NOMO-1 (cell line): ENCODE data around the gene ASTE1.
"Not testable (repeated sequence)": the region's sequence is repeated elsewhere in the genome, so short reads cannot be mapped to it uniquely, and the experiment has no call there.

ENCODE experiments used
- DNase-seq, 2 experiments: peaks; one replicate each; lab custom pipeline; 2025; ENCODE audit not compliant: unreplicated experiment in 2 of 2; lab: John Stamatoyannopoulos, UW

Gene ASTE1

GRCh38 chr3:131026321-131027151 lies at the start of gene ASTE1, which contains the start of gene NEK11:
Gene ASTE1 (minus strand): TSS chr3:131026825. CDS start chr3:131025306, 1,519 bp downstream.
Gene NEK11 (plus strand): TSS chr3:131026877. CDS start chr3:131029709, 2,832 bp downstream.
- peak; percentile 94 to 96 for DNase-seq

DNA sequence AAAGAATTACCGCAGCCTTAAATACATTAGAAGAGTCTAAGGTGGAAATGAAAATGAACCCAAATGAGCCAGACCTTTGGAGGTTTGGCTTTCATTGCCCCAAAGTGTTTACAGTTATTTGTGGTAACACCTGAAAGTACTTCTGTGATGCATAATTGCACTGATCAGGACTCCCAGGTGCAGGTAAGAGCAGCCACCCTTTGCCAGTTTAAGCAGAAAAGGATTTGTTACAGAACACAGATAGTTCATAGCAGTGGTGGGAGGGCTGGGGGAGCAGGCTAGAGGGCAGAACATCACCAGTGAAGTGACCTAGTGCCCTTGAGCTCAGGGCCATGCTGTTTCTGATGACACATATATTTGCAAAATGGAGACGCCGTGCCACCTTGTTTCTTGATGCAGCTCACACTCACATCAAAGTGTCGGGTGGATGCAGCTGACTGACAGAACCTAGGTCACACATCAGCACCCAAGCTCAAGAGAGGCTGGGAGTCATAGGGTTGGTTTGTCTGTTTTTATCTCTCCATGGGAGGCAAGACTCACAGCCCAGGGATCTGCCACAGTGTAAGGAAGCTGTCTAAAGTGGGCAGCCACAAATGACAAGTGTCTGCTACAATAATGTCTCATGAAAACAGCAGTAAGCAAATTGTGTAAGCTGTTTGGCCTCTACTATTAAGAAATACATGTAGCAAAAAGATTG lies 49.2 kb upstream of the ASTE1 start:
- no peak for DNase-seq

DNA sequence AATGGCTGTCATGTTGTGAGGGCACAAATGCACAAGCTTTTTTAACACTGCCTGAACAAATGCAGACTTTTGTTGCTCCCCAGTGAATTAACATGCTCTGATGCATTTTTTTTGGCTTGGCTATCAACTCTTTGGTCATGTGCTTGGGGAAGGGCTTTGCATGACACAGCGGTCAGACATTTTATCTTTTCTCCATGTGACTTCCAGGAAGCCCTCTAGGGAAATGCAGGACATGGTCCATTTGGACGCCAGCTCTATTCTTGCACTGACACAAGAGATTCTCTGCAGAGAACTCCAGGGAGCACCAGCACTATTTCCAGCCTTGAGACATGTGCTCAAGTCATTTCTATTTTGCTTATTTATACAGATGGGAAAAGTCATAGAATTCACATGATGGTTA lies 46.2 kb upstream of the ASTE1 start:
- no peak for DNase-seq

DNA sequence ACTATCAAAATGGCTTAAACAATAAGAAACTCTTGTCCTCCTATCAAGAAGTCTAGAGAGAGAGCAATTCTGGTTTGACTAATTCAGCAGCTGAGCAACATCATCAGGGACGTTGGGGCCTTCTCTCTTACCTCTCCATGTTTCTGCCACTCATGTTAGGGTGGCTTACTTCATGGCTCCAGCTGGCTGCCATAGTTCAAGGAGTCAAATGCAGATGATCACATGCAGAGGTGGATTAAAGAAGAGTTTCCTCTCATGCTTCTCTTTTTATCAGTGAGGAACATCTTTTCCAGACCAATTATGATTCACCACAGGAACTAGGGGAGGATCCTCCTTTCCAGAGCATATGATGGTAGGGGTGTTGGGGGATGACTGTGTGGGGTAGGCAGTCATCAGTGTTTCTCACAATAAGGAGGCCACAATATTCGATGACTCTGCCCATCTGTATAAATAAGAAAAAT lies 45.5 kb upstream of the ASTE1 start:
- no peak for DNase-seq

- no peak for DNase-seq
Observed at GRCh38 chr3:131067983-131068382, 41.4 kb upstream of the ASTE1 start.

- no peak for DNase-seq
Observed at GRCh38 chr3:131053043-131053859, 26.6 kb upstream of the ASTE1 start.

DNA sequence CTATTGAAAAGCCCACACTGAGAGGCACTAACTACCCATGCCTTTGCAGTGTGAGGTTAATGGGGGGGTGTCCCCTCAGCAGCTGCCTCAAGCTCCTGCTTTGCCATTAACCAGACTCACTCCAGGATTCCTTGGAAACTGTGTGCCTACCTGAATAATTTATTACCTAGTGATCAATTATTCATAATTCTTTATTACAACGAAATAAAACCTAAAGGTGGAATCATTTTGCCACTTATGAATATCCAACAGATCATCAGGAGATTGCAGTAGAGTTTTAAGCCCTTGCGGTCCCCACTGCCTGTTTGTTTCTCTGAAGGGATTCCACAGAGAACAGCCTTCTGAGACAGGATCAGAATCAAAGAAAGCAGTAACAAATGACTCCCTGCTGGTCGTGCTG lies 23.4 kb upstream of the ASTE1 start:
- no peak for DNase-seq

DNA sequence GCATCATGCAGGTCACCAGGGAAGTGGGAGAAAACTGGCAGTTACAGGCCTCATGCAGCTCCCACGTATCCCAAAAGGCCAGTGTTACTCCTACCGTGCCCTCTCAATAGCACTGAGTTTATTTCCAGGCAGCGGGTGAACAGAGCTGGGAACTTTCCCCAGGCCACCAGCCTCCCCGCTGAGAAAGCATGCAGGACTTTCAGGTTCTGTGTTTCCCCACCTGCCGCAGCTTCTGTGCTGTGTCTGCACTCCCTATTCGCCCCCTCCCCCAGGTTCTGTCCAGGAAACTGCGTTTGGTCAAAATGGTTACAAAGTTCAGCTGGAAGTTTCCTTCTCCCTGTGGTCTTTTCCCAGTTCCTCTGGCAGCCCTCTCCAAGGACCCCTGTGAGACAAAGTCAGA lies 21.4 kb upstream of the ASTE1 start:
- DNase-seq, result no peak

DNA sequence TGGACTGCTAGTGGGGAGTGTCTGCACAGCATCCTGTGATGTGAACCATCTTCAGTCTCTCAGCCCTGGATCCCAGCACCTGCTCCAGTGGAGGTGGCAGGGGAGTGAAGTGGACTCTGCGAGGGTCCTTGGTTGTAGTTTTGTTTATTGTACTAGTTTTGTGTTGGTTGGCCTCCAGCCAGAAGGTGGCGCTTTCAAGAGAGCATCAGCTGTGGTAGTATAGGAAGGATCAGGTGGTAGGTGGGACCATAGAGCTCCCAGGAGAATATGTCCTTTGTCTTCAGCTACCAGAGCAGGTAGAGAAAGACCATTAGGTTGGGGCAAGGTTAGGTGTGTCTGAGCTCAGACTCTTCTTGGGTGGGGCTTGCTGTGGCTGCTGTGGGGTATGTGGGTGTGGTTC lies 21.0 kb upstream of the ASTE1 start:
- DNase-seq, result no peak

DNA sequence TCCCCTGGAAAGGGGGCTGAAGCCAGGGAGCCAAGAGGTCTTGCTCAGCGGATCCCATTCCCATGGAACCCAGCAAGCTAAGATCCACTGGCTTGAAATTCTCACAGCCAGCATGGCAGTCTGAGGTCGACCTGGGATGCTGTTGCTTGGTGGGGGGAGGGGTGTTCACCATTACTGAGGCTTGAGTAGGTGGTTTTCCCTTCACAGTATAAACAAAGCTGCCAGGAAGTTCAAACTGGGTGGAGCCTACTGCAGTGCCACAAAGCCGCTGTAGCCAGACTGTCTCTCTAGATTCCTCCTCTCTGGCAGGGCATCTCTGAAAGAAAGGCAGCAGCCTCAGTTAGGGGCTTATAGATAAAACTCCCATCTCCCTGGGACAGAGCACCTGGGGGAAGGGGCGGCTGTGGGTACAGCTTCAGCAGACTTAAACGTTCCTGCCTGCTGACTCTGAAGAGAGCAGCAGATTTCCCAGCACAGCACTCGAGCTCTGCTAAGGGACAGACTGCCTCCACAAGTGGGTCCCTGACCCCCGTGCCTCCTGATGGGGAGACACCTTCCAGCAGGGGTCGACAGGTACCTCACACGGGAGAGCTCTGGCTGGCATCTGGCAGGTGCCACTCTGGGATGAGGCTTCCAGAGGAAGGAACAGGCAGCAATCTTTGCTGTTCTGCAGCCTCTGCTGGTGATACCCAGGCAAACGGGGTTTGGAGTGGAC lies 15.8 kb upstream of the ASTE1 start:
- DNase-seq, result not testable (repeated sequence)

- no peak for DNase-seq
Observed at GRCh38 chr3:131038326-131038725, 11.7 kb upstream of the ASTE1 start.

- no peak for DNase-seq
Observed at GRCh38 chr3:131036986-131037385, 10.4 kb upstream of the ASTE1 start.

GRCh38 chr3:131036200-131036816 lies 9.7 kb upstream of the ASTE1 start:
- DNase-seq, result no peak

GRCh38 chr3:131033480-131034080 lies 7.0 kb upstream of the ASTE1 start:
- DNase-seq, result peak; percentile 41 to 45

DNA sequence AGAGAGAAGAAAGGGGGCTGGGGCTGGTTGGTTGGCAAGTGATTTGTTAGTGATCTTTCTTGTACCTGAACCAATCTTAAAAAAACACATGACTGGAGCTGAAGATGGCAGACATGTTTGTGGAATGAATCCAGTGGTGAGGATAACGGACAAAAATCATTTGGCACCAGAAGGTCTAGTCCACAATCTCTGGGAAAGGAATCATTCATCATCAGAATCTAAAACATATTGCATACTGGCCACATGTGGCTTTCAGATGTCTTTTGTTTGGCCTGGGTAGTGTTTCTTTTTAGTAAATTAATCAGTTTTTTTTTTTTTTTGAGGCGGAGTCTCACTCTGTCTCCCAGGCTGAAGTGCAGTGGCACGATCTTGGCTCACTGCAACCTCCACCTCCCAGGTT lies 5.0 kb upstream of the ASTE1 start:
- DNase-seq, result no peak

- no peak for DNase-seq
Observed at GRCh38 chr3:131028844-131029243, 2.2 kb upstream of the ASTE1 start.

DNA sequence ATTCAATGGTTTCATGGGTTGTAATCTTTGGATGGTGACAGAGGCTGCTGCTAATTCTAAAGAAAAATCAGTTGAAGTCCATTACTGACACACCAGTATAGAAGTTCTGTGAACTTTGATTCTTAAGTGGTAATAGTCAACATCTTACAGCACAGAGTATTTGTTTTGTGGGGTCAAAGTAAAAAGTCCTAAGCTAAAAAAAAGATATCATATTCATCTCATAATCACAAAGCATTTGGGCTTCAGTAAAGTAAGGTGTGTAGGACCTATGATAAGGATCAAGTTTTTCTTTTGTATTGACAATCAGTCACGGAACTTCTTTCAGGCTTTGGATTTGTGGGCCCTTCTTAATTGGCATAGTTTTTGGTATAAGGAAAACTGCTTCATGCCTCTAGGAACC lies 1.1 kb downstream of the ASTE1 start:
- DNase-seq, result no peak

DNA sequence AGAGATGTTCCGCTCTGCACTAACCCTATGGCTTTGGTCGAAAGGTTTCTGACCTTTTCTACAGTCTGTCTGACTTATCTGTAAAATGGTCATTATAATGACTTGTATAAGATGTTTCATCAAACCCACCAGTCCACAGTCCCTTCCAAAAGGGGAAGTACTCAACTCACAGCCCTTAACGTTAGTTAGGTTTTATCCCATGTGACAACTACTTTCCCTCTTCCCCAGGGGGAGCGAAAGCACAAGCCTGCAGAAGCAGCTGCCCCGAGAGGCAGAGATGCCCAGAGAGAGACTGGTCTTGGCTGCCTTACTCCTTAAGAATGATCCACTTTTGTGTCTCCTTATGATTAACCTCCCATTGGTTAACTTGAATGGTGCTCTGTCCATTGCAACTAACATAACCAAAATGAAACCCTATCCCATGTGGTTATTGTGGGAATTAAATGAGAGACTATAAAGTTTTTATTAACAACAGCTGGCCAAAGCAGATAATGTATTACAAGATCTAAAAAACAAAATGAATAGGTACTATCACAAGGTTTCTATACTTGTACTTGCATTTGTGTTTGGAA lies 6.4 kb downstream of the ASTE1 start:
- DNase-seq, result peak; percentile 71 to 90

DNA sequence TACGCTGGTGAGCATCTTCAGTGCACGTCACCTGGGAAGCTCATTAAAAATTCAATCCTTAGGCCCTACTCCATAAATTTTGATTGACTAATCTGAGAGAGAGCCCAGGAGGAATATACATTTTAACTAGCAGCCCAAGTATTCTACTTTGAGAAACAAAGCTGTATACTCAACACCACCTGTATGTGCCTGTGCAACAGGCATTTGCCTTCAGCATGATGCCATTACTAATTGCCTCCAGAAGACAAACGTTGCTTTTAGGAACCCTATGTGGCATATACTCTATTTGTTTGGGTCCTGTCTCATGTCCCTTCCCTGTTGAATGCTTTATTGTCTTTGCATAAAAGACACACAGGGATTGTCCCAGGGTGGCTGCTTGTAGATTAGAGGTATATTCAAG lies 7.7 kb downstream of the ASTE1 start:
- DNase-seq, result no peak
